HepG2 (cell line): ENCODE measurements around the gene NDUFB7. TPM values are rescaled to one million over a fixed set of nuclear protein-coding genes. Genes with fewer than 3 reads are reported as not detected.
A peak's percentile ranks its signal among the peaks of the same experiment; 100 is the strongest.
"Not testable (repeated sequence)": the region's sequence is repeated elsewhere in the genome, so short reads cannot be mapped to it uniquely, and the experiment has no call there.

Experiments
- FOXA1 ChIP-seq, 2 experiments: fragments of 450-650 bp in 1 of 2; sonication (generic) in 1 of 2; formaldehyde crosslinking in 1 of 2; IDR thresholded peaks; 2 replicates each; pipeline versions ENCODE4 v1.4.0 to v1.6.1; 2016 to 2020; ENCODE audit warnings: missing genetic modification reagents in 1 of 2
- FOXP4 ChIP-seq: sonication (generic); formaldehyde crosslinking; IDR thresholded peaks from 2 replicates; pipeline ENCODE4 v1.4.0; 2020; ENCODE audit warnings: missing genetic modification reagents
- MIER3 ChIP-seq: IDR thresholded peaks from 2 replicates; pipeline ENCODE4 v1.6.1; 2016; ENCODE audit warnings: missing compliant biosample characterization, borderline replicate concordance
- NFKB2 ChIP-seq: sonication (generic); formaldehyde crosslinking; IDR thresholded peaks from 2 replicates; pipeline ENCODE4 v1.4.0; 2020; ENCODE audit warnings: missing genetic modification reagents, borderline replicate concordance
- PHF21A ChIP-seq: sonication (generic); formaldehyde crosslinking; IDR thresholded peaks from 2 replicates; pipeline ENCODE4 v1.5.0; 2020; ENCODE audit warnings: mild to moderate bottlenecking, missing genetic modification reagents
- SSRP1 ChIP-seq: IDR thresholded peaks from 2 replicates; pipeline ENCODE4 v1.6.1; 2016; ENCODE audit warnings: control low read depth
- TBX2 ChIP-seq: sonication (generic); formaldehyde crosslinking; IDR thresholded peaks from 2 replicates; pipeline ENCODE4 v1.5.0; 2020; ENCODE audit warnings: missing genetic modification reagents, mild to moderate bottlenecking, borderline replicate concordance
- ZBTB38 ChIP-seq: sonication (generic); formaldehyde crosslinking; IDR thresholded peaks from 2 replicates; pipeline ENCODE4 v1.5.1; 2020; ENCODE audit warnings: mild to moderate bottlenecking, missing genetic modification reagents
- ZNF292 ChIP-seq: sonication (generic); formaldehyde crosslinking; IDR thresholded peaks from 2 replicates; pipeline ENCODE4 v1.8.1; 2022; ENCODE audit warnings: mild to moderate bottlenecking, low read depth, missing genetic modification reagents, borderline replicate concordance
- ZNF580 ChIP-seq: IDR thresholded peaks from 2 replicates; pipeline ENCODE4 v1.6.1; 2016; ENCODE audit warnings: low read depth, borderline replicate concordance
- ZNF691 ChIP-seq: sonication (generic); formaldehyde crosslinking; IDR thresholded peaks from 2 replicates; pipeline ENCODE4 v1.4.0; 2020; ENCODE audit warnings: missing genetic modification reagents, low read depth, mild to moderate bottlenecking, borderline replicate concordance
- polyA plus RNA-seq, 8 experiments: library from polyadenylated mRNA; depleted of rRNA in 3 of 8; stranded (reverse) in 7 of 8; unstranded in 1 of 8; fragments of >200 nt; fragmentation: Illumina TruSeq in 4 of 8; extraction: Trizol in 4 of 8; gene quantifications; 2 replicates each; pipeline versions ENCODE4 v1.2.1 to v1.2.3, GENCODE V29; 2011 to 2016; ENCODE audit warnings: low read depth in 4 of 8, missing spikeins in 1 of 8, mixed read lengths in 1 of 8; ENCODE audit not compliant: insufficient read depth in 1 of 8
- total RNA-seq, 5 experiments: library from RNA; depleted of rRNA; stranded (reverse); fragments of >200 nt; fragmentation: Illumina TruSeq; extraction: Trizol; gene quantifications; 2 replicates each; pipeline ENCODE4 v1.2.3, GENCODE V29; 2016; ENCODE audit warnings: low read depth in 1 of 5
- TF ChIP-seq, protein P1 (sequence below): sonication (generic); formaldehyde crosslinking; IDR thresholded peaks from 2 replicates; pipeline ENCODE4 v1.4.0; 2020; ENCODE audit warnings: missing genetic modification reagents
- TF ChIP-seq, protein P2 (sequence below): IDR thresholded peaks from 2 replicates; pipeline ENCODE4 v1.4.0; 2020; ENCODE audit warnings: mild to moderate bottlenecking, missing genetic modification reagents
- TF ChIP-seq, protein P3 (sequence below): IDR thresholded peaks from 2 replicates; pipeline ENCODE4 v1.6.1; 2016; ENCODE audit warnings: low read depth

Gene NDUFB7
- total and polyA plus RNA-seq, 2 of the 13 experiments (the other 11 are each of a cell fraction or from before 2014, with no cell fraction given), result 156 to 198 TPM

GRCh38 chr19:14551134-14552005 lies 20.5 kb downstream of the NDUFB7 start (continued):
- TF ChIP-seq, protein P1, sequence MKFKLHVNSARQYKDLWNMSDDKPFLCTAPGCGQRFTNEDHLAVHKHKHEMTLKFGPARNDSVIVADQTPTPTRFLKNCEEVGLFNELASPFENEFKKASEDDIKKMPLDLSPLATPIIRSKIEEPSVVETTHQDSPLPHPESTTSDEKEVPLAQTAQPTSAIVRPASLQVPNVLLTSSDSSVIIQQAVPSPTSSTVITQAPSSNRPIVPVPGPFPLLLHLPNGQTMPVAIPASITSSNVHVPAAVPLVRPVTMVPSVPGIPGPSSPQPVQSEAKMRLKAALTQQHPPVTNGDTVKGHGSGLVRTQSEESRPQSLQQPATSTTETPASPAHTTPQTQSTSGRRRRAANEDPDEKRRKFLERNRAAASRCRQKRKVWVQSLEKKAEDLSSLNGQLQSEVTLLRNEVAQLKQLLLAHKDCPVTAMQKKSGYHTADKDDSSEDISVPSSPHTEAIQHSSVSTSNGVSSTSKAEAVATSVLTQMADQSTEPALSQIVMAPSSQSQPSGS (CRISPR knock-in tag), result peak; percentile 28; the same call in 1 of the 2 replicates
- not testable (repeated sequence) for TF ChIP-seq FOXA1 (IDR thresholded peaks at IDR 0.05)
- peak; percentile 41; the same call in 1 of the 2 replicates for TF ChIP-seq FOXA1 (CRISPR knock-in tag; IDR thresholded peaks at IDR 0.05)
- TF ChIP-seq, protein P2, sequence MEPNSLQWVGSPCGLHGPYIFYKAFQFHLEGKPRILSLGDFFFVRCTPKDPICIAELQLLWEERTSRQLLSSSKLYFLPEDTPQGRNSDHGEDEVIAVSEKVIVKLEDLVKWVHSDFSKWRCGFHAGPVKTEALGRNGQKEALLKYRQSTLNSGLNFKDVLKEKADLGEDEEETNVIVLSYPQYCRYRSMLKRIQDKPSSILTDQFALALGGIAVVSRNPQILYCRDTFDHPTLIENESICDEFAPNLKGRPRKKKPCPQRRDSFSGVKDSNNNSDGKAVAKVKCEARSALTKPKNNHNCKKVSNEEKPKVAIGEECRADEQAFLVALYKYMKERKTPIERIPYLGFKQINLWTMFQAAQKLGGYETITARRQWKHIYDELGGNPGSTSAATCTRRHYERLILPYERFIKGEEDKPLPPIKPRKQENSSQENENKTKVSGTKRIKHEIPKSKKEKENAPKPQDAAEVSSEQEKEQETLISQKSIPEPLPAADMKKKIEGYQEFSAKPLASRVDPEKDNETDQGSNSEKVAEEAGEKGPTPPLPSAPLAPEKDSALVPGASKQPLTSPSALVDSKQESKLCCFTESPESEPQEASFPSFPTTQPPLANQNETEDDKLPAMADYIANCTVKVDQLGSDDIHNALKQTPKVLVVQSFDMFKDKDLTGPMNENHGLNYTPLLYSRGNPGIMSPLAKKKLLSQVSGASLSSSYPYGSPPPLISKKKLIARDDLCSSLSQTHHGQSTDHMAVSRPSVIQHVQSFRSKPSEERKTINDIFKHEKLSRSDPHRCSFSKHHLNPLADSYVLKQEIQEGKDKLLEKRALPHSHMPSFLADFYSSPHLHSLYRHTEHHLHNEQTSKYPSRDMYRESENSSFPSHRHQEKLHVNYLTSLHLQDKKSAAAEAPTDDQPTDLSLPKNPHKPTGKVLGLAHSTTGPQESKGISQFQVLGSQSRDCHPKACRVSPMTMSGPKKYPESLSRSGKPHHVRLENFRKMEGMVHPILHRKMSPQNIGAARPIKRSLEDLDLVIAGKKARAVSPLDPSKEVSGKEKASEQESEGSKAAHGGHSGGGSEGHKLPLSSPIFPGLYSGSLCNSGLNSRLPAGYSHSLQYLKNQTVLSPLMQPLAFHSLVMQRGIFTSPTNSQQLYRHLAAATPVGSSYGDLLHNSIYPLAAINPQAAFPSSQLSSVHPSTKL, result peak; percentile 51; the same call in 1 of the 2 replicates
- TF ChIP-seq ZNF292 (CRISPR knock-in tag), result peak; percentile 90; the same call in 1 of the 2 replicates
- TF ChIP-seq TBX2 (CRISPR knock-in tag), result peak; percentile 33; the same call in 1 of the 2 replicates
- 0 out of 2 replicates have a peak, but pooled peaks have one; percentile 43 for TF ChIP-seq SSRP1 (CRISPR knock-in tag)
- peak; percentile 50; the same call in 1 of the 2 replicates for TF ChIP-seq ZNF580 (CRISPR knock-in tag)
- peak; percentile 21; the same call in 1 of the 2 replicates for TF ChIP-seq MIER3 (CRISPR knock-in tag)
- peak; percentile 42; the same call in 1 of the 2 replicates for TF ChIP-seq FOXP4 (CRISPR knock-in tag)
- TF ChIP-seq, protein P3, sequence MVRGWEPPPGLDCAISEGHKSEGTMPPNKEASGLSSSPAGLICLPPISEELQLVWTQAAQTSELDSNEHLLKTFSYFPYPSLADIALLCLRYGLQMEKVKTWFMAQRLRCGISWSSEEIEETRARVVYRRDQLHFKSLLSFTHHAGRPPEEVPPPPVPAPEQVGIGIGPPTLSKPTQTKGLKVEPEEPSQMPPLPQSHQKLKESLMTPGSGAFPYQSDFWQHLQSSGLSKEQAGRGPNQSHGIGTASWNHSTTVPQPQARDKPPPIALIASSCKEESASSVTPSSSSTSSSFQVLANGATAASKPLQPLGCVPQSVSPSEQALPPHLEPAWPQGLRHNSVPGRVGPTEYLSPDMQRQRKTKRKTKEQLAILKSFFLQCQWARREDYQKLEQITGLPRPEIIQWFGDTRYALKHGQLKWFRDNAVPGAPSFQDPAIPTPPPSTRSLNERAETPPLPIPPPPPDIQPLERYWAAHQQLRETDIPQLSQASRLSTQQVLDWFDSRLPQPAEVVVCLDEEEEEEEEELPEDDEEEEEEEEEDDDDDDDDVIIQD, result peak; percentile 23; the same call in 1 of the 2 replicates
- TF ChIP-seq NFKB2 (CRISPR knock-in tag), result peak; percentile 38; the same call in 1 of the 2 replicates
- TF ChIP-seq PHF21A (CRISPR knock-in tag), result 0 out of 2 replicates have a peak, but pooled peaks have one; percentile 26
- TF ChIP-seq ZNF691, result peak; percentile 60; the same call in 1 of the 2 replicates
- peak; percentile 47; the same call in 1 of the 2 replicates for TF ChIP-seq ZBTB38 (CRISPR knock-in tag)
